GM19452 (cell line): ENCODE results near the gene IMPDH2.

Experiments used
- ATAC-seq: cut with Tn5 transposase; IDR thresholded peaks from one replicate; pipeline ENCODE4 v1.9.1; 2021; ENCODE audit not compliant: unreplicated experiment

Gene IMPDH2

DNA sequence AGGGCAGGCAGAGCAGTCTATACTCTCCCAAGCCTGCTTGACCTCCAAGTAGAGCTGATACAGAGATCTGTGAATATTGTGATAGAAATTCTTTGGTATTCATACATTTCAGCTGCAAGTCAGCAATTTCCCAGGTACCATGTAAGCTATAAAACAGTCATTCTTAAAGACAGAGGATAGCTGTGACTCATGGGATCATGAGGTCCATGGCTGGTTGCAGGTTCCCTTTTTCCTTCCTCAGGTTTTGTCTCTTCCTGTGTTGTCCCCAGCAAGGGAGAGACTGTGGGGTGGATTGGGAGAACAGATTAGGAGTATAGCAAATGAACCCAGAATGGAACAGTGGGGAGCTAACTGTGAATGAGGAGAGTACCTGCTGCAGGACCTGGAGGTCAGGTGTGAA is 44.5 kb downstream of the IMPDH2 start:
- ATAC-seq: no peak

DNA sequence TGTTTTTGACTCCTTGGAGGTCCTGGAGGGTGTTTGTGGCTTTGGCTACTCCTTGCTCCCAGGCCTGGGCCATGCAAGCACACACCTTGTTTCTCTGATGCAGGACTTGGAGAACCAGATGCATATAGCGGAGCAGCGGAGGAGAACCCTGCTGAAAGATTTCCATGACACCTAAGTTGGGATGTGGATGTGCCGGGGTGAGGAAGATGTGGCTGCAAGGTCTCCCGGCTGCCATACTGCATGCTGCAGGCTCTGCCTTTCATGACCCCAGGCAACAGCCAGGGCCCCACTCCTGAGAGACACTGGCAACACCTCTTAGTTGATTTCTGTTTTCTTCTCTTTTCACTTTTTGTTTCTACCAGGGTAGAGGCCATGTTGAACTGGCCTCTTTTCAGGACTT is 46.1 kb downstream of the IMPDH2 start:
- ATAC-seq: no peak

GRCh38 chr3:48982686-48983085 is 46.5 kb downstream of the IMPDH2 start:
- no peak for ATAC-seq

GRCh38 chr3:48982016-48982415 is 47.2 kb downstream of the IMPDH2 start:
- no peak for ATAC-seq

- ATAC-seq: no peak
Measured at GRCh38 chr3:48980295-48980694, 48.9 kb downstream of the IMPDH2 start.

DNA sequence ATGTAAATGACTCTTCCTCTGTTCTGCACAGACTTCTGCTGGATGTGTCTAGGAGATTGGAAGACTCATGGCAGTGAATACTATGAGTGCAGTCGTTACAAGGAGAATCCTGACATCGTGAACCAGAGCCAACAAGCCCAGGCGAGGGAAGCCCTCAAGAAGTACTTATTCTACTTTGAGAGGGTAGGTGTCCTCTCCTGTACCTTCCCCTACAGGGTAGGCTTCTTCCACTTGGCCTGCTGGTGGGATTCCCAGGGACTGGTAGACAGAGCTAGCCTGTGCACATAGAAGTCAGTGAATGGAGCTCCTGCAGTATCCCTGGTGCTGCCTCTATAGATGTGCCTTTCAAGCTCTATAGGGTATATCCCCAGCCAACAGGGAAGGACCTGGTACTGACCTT is 49.7 kb downstream of the IMPDH2 start:
- ATAC-seq: no peak
